Spleen (tissue), 11 donors: ENCODE results near the gene PHF21B. TPM values are rescaled to one million over a fixed set of nuclear protein-coding genes. Genes with fewer than 3 reads are reported as not detected.

Experiments
- DNase-seq: peaks from one replicate; pipeline ENCODE4 v3.0.0-alpha.2; 2020
- H3K27ac ChIP-seq, 8 donors: fragments of 200-600 bp; sonication (generic) in 7 of 8; 1 replicate in 4 of 8; 2 replicates in 4 of 8; pipeline versions ENCODE4 v1.5.0 to v1.8.0; 2016 to 2021; ENCODE audit warnings: inconsistent platforms in 4 of 8, mild to moderate bottlenecking in 4 of 8, moderate library complexity in 1 of 8
- H3K27me3 ChIP-seq, 7 donors: fragments of 200-600 bp; sonication (generic) in 6 of 7; replicated peaks in 1 of 7; 1 replicate in 4 of 7; 2 replicates in 3 of 7; pipeline versions ENCODE4 v1.5.0 to v1.8.0; 2016 to 2021; ENCODE audit warnings: inconsistent platforms in 3 of 7, mild to moderate bottlenecking in 1 of 7
- H3K36me3 ChIP-seq, 6 donors: fragments of 200-600 bp; sonication (generic) in 5 of 6; 1 replicate in 4 of 6; 2 replicates in 2 of 6; pipeline versions ENCODE4 v1.5.0 to v1.8.0; 2016 to 2021; ENCODE audit warnings: inconsistent platforms in 2 of 6
- H3K4me1 ChIP-seq, 6 donors: fragments of 200-600 bp; sonication (generic) in 5 of 6; 1 replicate in 3 of 6; 2 replicates in 3 of 6; pipeline versions ENCODE4 v1.5.0 to v1.8.0; 2016 to 2021; ENCODE audit warnings: inconsistent platforms in 3 of 6
- H3K4me3 ChIP-seq, 8 donors: fragments of 200-600 bp; sonication (generic) in 7 of 8; 1 replicate in 4 of 8; 2 replicates in 4 of 8; pipeline versions ENCODE4 v1.5.0 to v1.8.0; 2016 to 2021; ENCODE audit warnings: inconsistent platforms in 4 of 8, mild to moderate bottlenecking in 4 of 8, moderate library complexity in 2 of 8
- H3K9me3 ChIP-seq, 8 donors: fragments of 200-600 bp; sonication (generic) in 7 of 8; 1 replicate in 4 of 8; 2 replicates in 4 of 8; pipeline versions ENCODE4 v1.5.0 to v1.8.0; 2016 to 2021; ENCODE audit warnings: inconsistent platforms in 4 of 8
- POLR2A ChIP-seq, 3 donors: fragments of 450-650 bp; IDR thresholded peaks; one replicate each; pipeline ENCODE4 v1.5.1; 2017; ENCODE audit warnings: antibody characterized with exemption in 3 of 3, mild to moderate bottlenecking in 1 of 3
- POLR2AphosphoS5 ChIP-seq, 3 donors: sonication (generic); formaldehyde crosslinking; IDR thresholded peaks; one replicate each; pipeline ENCODE4 v1.5.1; 2017; ENCODE audit warnings: antibody characterized with exemption in 3 of 3
- WGBS, 5 donors: extraction: QIAGEN DNeasy Blood & Tissue Kit in 3 of 5; methylation state at CpG; one replicate each; pipeline versions ENCODE4 v1.1.5 to v1.1.7; 2013 to 2018; 5-methylcytosine and 5-hydroxymethylcytosine counted together
- intact Hi-C: fragments of 100-400 bp; cut with DNase I; formaldehyde crosslinking; loops from one replicate; pipeline ENCODE4 v1.15.0; 2023; ENCODE audit warnings: low total_unique reads
- polyA plus RNA-seq, 3 donors: library from polyadenylated mRNA; stranded (reverse); fragments of 200-250 nt; gene quantifications; one replicate each; pipeline ENCODE4 v1.2.1, GENCODE V29; 2013
- total RNA-seq, 7 donors: library from RNA; depleted of rRNA in 3 of 7; stranded (reverse); fragments of >200 nt in 3 of 7; fragmentation: NEBNext Ultra II Directional in 4 of 7; extraction: Animal tissue kit (Norgen Biotek cat#: 25700) in 4 of 7; gene quantifications; one replicate each; pipeline versions ENCODE4 v1.1.0 to v1.2.1, GENCODE V29; 2016 to 2021
- TF ChIP-seq, protein P1 (sequence below), 11 experiments: fragments of 200-600 bp in 7 of 11; fragments of 450-650 bp in 4 of 11; sonication (generic) in 4 of 11; IDR thresholded peaks in 8 of 11; conservative IDR thresholded peaks in 3 of 11; 1 replicate in 7 of 11; 2 replicates in 4 of 11; pipeline versions ENCODE4 v1.4.0 to v1.8.0; 2016 to 2021; ENCODE audit warnings: antibody characterized with exemption in 11 of 11, inconsistent platforms in 4 of 11, mild to moderate bottlenecking in 1 of 11
- donor health status: healthy with polysubstance abuse.
- donor health status: DM: no; HTN: no; CAD: no; lungs with moderate emphysema.
- donor health status: DM: no; HTN: no; CAD: no.
- donor health status: Bipolar disorder and iron deficiency.
- donor health status: healthy.
- donor health status: DM: no; HTN: no; CAD: no.
- donor health status: DM: yes; HTN: yes; CAD: no.

Gene PHF21B
- total and polyA plus RNA-seq, 10 donors = 0.03 to 0.46 (median 0.09) TPM; not detected in 4

DNA sequence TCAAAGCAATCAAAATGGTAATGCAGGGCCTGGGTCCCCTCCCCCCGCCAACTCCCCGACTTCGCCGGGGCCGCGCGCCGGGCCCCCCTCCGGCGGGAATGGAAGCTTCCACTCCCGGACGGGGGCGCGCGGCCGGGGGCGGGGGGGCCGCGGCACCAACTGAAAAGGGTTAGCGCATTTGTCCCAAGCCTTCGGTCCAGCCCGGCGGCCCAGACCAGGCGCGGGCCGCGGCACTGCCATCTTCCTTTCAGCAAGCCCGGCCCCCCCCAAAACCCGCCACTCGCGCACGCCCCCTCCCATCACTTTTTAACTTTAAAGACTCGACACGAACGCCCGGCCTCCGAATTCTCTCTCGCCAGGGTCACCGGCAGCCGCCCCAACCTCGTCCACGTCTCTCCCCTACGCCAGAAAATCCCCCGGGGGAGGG is 2.8 kb downstream of the PHF21B start:
- peaks cover 0 to 4% (median 0%) of the 10 kb centered on the region in 8 donors for H3K9me3 ChIP-seq
- H3K36me3 ChIP-seq = no peaks in the 10 kb centered on the region
- peak overlapping the region; percentile 14 to 69 (median 38) for H3K4me3 ChIP-seq
- intact Hi-C loops = no loop called here
- peak overlapping the region in 1 of 8 donors; percentile 8 for H3K27ac ChIP-seq
- 1 to 4% (median 3%) methylated on average over 3 to 44 of the region's 44 CpGs for WGBS, 5 donors
- DNase-seq = no peak
- peaks cover 0 to 99% (median 53%) of the 10 kb centered on the region in 7 donors for H3K27me3 ChIP-seq
- H3K4me1 ChIP-seq = peaks cover 14 to 50% (median 38%) of the 10 kb centered on the region in 6 donors
- TF ChIP-seq POLR2AphosphoS5 (IDR thresholded peaks at IDR 0.05) (no peak), POLR2A (IDR thresholded peaks at IDR 0.05) (no peak)
- TF ChIP-seq, protein P1, sequence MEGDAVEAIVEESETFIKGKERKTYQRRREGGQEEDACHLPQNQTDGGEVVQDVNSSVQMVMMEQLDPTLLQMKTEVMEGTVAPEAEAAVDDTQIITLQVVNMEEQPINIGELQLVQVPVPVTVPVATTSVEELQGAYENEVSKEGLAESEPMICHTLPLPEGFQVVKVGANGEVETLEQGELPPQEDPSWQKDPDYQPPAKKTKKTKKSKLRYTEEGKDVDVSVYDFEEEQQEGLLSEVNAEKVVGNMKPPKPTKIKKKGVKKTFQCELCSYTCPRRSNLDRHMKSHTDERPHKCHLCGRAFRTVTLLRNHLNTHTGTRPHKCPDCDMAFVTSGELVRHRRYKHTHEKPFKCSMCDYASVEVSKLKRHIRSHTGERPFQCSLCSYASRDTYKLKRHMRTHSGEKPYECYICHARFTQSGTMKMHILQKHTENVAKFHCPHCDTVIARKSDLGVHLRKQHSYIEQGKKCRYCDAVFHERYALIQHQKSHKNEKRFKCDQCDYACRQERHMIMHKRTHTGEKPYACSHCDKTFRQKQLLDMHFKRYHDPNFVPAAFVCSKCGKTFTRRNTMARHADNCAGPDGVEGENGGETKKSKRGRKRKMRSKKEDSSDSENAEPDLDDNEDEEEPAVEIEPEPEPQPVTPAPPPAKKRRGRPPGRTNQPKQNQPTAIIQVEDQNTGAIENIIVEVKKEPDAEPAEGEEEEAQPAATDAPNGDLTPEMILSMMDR (IDR thresholded peaks at IDR 0.05 in 8 of 11, conservative IDR thresholded peaks at IDR 0.05 in 3 of 11) = no peak

DNA sequence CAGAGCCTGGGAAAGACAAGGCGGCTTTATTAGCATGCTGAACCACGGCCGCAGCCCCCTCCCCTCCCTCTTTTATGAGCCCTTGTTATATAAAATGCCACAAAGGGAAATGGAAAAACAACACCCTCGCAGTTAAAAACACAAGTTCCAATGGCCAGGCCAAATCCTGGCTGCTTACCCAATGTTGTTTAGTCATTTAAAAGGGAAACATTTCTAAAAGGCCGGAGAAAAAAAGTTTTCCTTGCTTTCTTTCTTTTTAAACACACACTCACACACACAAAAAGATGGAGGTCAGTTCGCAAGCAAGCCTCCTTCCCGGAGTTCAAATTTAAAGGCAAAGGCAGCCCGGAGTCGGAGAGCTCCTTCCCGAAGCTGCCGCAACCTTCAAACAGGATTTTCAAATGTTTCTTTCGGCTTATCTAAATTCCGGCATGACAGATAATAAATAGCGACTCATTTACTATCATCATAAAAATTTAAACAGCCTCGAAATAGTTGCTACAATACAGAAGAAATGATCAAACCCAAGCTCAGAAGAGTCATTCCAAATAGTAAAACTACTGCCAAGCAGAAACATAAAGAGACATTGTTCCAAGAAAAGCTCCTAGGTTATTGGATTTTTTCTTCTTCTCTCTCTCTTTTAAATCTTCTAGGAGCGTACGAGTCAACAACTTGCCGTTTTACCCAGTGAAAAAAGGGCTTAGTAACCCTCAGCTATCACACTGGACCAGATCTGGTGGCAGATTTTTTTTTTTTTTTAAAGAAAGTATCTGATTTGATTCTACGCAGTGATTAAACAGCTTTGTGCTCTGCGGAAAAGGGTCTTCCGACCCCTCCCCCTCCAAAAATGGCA is 3.5 kb downstream of the PHF21B start:
- Histone ChIP-seq H3K27ac (no peak overlapping the region), H3K36me3 (no peaks in the 10 kb centered on the region), H3K4me1 (peaks cover 14 to 50% (median 38%) of the 10 kb centered on the region in 6 donors), H3K9me3 (peaks cover 0 to 4% (median 0%) of the 10 kb centered on the region in 8 donors), H3K27me3 (peaks cover 0 to 99% (median 47%) of the 10 kb centered on the region in 7 donors), H3K4me3 (peak overlapping the region in 6 of 8 donors; percentile 17 to 69 (median 48))
- no peak for DNase-seq
- intact Hi-C loops = no loop called here
- TF ChIP-seq, protein P1 (IDR thresholded peaks at IDR 0.05 in 8 of 11, conservative IDR thresholded peaks at IDR 0.05 in 3 of 11) = no peak
- TF ChIP-seq POLR2AphosphoS5 (IDR thresholded peaks at IDR 0.05) (no peak), POLR2A (IDR thresholded peaks at IDR 0.05) (no peak)
- whole genome bisulfite sequencing, 5 donors = 4 to 7% (median 7%) methylated on average over 21 of the region's 21 CpGs

DNA sequence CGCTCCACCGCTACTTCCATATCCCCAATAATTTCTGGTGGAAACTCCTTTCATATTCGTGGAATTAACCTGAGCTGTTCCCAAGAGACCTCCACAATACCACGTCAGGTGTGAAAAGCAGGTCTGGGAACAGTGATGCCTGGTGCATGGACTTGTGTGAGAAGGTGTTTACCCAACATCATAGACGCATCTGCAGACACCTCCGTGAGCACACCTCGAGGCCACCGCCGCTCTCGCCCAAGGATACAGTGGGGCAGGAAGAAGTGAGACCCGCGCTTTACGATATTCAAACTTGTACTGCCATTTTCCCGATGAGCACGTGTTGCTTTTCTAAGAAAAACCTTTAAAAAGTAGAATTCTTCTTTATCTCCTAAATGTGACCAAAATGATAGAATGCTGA is 8.2 kb downstream of the PHF21B start:
- intact Hi-C loops = no loop called here
- DNase-seq = no peak
- 89 to 93% (median 90%) methylated on average over 15 of the region's 15 CpGs for WGBS, 5 donors
- no peak for TF ChIP-seq POLR2AphosphoS5 (IDR thresholded peaks at IDR 0.05)
- TF ChIP-seq, protein P1 (IDR thresholded peaks at IDR 0.05 in 8 of 11, conservative IDR thresholded peaks at IDR 0.05 in 3 of 11) = no peak
- no peak for TF ChIP-seq POLR2A (IDR thresholded peaks at IDR 0.05)
- Histone ChIP-seq H3K4me3 (no peak overlapping the region), H3K27me3 (peaks cover 0 to 88% (median 11%) of the 10 kb centered on the region in 7 donors), H3K9me3 (peaks cover 0 to 4% (median 0%) of the 10 kb centered on the region in 8 donors), H3K27ac (no peak overlapping the region), H3K36me3 (no peaks in the 10 kb centered on the region), H3K4me1 (peaks cover 0 to 9% (median 3%) of the 10 kb centered on the region in 6 donors)

DNA sequence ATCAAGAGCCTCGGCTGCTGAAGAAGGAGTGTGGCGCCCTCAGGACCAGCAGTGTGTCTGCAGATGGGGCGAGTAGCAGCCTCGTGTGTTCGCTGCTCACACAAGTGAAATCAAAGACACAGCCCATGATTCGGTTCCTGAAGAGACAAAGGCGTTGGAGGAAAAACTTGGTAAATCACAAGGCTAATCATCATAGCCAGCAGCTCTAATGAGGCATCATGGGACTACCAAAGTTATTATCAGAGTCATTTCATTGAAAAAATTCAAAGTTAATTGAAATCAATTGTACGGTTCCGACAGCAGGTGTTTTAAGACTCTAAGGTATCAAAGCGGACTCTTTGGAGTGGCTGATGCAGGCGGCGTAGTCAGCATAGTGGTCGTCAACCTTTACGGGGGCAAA is 9.5 kb downstream of the PHF21B start:
- no peaks in the 10 kb centered on the region for H3K4me1 ChIP-seq
- H3K27ac ChIP-seq = no peak overlapping the region
- H3K27me3 ChIP-seq = peaks cover 0 to 84% (median 4%) of the 10 kb centered on the region in 7 donors
- DNase-seq = no peak
- TF ChIP-seq POLR2A (IDR thresholded peaks at IDR 0.05) = no peak
- TF ChIP-seq, protein P1 (IDR thresholded peaks at IDR 0.05 in 8 of 11, conservative IDR thresholded peaks at IDR 0.05 in 3 of 11) = no peak
- no peak for TF ChIP-seq POLR2AphosphoS5 (IDR thresholded peaks at IDR 0.05)
- peaks cover 0 to 4% (median 0%) of the 10 kb centered on the region in 8 donors for H3K9me3 ChIP-seq
- 88 to 95% (median 91%) methylated on average over 14 of the region's 14 CpGs for WGBS, 5 donors
- intact Hi-C loops = no loop called here
- no peak overlapping the region for H3K4me3 ChIP-seq
- no peaks in the 10 kb centered on the region for H3K36me3 ChIP-seq
